ENCODE results near the gene VWCE.

VWCE gene

GRCh38 chr11:61335355-61335710 is 40.2 kb upstream of the VWCE start:
- peak overlapping the region; percentile 42 for H3K9ac ChIP-seq (ENCODE audit: low read depth, low read length)
- H3K36me3 ChIP-seq (ENCODE audit: control insufficient read depth, insufficient read depth, low read length), result peaks cover 13% of the 10 kb centered on the region
- H3K4me3 ChIP-seq (ENCODE audit: low read depth, low read length), result no peak overlapping the region
- H3K9me3 ChIP-seq (ENCODE audit: control insufficient read depth, insufficient read depth, low read length), result no peaks in the 10 kb centered on the region
- no peaks in the 10 kb centered on the region for H3K27me3 ChIP-seq (ENCODE audit: control insufficient read depth, insufficient read depth, low read length)
- H3K4me1 ChIP-seq (ENCODE audit: control insufficient read depth, insufficient read depth, low read length), result peaks cover 10% of the 10 kb centered on the region

- H3K27me3 ChIP-seq (ENCODE audit: control insufficient read depth, insufficient read depth, low read length), result no peaks in the 10 kb centered on the region
- peak overlapping the region; percentile 42 for H3K9ac ChIP-seq (ENCODE audit: low read depth, low read length)
- no peak overlapping the region for H3K4me3 ChIP-seq (ENCODE audit: low read depth, low read length)
- peaks cover 10% of the 10 kb centered on the region for H3K4me1 ChIP-seq (ENCODE audit: control insufficient read depth, insufficient read depth, low read length)
- H3K36me3 ChIP-seq (ENCODE audit: control insufficient read depth, insufficient read depth, low read length), result peaks cover 13% of the 10 kb centered on the region
- no peaks in the 10 kb centered on the region for H3K9me3 ChIP-seq (ENCODE audit: control insufficient read depth, insufficient read depth, low read length)
These were observed 39.6 kb upstream of the VWCE start for GRCh38 chr11:61334434-61335354.

- H3K36me3 ChIP-seq (ENCODE audit: control insufficient read depth, insufficient read depth, low read length), result peaks cover 10% of the 10 kb centered on the region
- no peaks in the 10 kb centered on the region for H3K27me3 ChIP-seq (ENCODE audit: control insufficient read depth, insufficient read depth, low read length)
- H3K4me1 ChIP-seq (ENCODE audit: control insufficient read depth, insufficient read depth, low read length), result peaks cover 10% of the 10 kb centered on the region
- peak overlapping the region; percentile 89 for H3K4me3 ChIP-seq (ENCODE audit: low read depth, low read length)
- H3K9me3 ChIP-seq (ENCODE audit: control insufficient read depth, insufficient read depth, low read length), result no peaks in the 10 kb centered on the region
- peak overlapping the region; percentile 80 for H3K9ac ChIP-seq (ENCODE audit: low read depth, low read length)
These were observed 38.7 kb upstream of the VWCE start for GRCh38 chr11:61333550-61334433.

- no peaks in the 10 kb centered on the region for H3K9me3 ChIP-seq (ENCODE audit: control insufficient read depth, insufficient read depth, low read length)
- no peaks in the 10 kb centered on the region for H3K27me3 ChIP-seq (ENCODE audit: control insufficient read depth, insufficient read depth, low read length)
- peak within 1 kb of the TSS; percentile 89 for H3K4me3 ChIP-seq (ENCODE audit: low read depth, low read length)
- peak within 1 kb of the TSS; percentile 98 for H3K9ac ChIP-seq (ENCODE audit: low read depth, low read length)
- peaks cover 9% of the 10 kb centered on the region for H3K36me3 ChIP-seq (ENCODE audit: control insufficient read depth, insufficient read depth, low read length)
- peaks cover 10% of the 10 kb centered on the region for H3K4me1 ChIP-seq (ENCODE audit: control insufficient read depth, insufficient read depth, low read length)
These were observed 37.9 kb upstream of the VWCE start, which contains the start of the genes DDB1 and TKFC for GRCh38 chr11:61332797-61333549. Gene DDB1 (minus strand): TSS chr11:61333105. CDS start chr11:61332968, 137 bp downstream. Gene TKFC (plus strand): TSS chr11:61333228. CDS start chr11:61334729, 1,501 bp downstream.

GRCh38 chr11:61332281-61332796 is 37.2 kb upstream of the VWCE start:
- peak overlapping the region; percentile 89 for H3K4me3 ChIP-seq (ENCODE audit: low read depth, low read length)

GRCh38 chr11:61331651-61332050 is 36.5 kb upstream of the VWCE start:
- Histone ChIP-seq H3K4me3 (ENCODE audit: low read depth, low read length) (peak overlapping the region; percentile 89), H3K27me3 (ENCODE audit: control insufficient read depth, insufficient read depth, low read length) (no peaks in the 10 kb centered on the region), H3K9me3 (ENCODE audit: control insufficient read depth, insufficient read depth, low read length) (no peaks in the 10 kb centered on the region), H3K36me3 (ENCODE audit: control insufficient read depth, insufficient read depth, low read length) (peaks cover 19% of the 10 kb centered on the region), H3K9ac (ENCODE audit: low read depth, low read length) (peak overlapping the region; percentile 98), H3K4me1 (ENCODE audit: control insufficient read depth, insufficient read depth, low read length) (peaks cover 10% of the 10 kb centered on the region)

More at GRCh38 chr11:61332281-61332796, 37.2 kb upstream of the VWCE start:
- Histone ChIP-seq H3K27me3 (ENCODE audit: control insufficient read depth, insufficient read depth, low read length) (no peaks in the 10 kb centered on the region), H3K9me3 (ENCODE audit: control insufficient read depth, insufficient read depth, low read length) (no peaks in the 10 kb centered on the region), H3K36me3 (ENCODE audit: control insufficient read depth, insufficient read depth, low read length) (peaks cover 12% of the 10 kb centered on the region), H3K9ac (ENCODE audit: low read depth, low read length) (peak overlapping the region; percentile 98), H3K4me1 (ENCODE audit: control insufficient read depth, insufficient read depth, low read length) (peaks cover 10% of the 10 kb centered on the region)

- H3K9ac ChIP-seq (ENCODE audit: low read depth, low read length), result no peak overlapping the region
These were observed 34.8 kb upstream of the VWCE start for GRCh38 chr11:61329871-61330270.

GRCh38 chr11:61328351-61328750 is 33.2 kb upstream of the VWCE start:
- peaks cover 47% of the 10 kb centered on the region for H3K36me3 ChIP-seq (ENCODE audit: control insufficient read depth, insufficient read depth, low read length)
- H3K4me1 ChIP-seq (ENCODE audit: control insufficient read depth, insufficient read depth, low read length), result peaks cover 3% of the 10 kb centered on the region
- H3K27me3 ChIP-seq (ENCODE audit: control insufficient read depth, insufficient read depth, low read length), result no peaks in the 10 kb centered on the region
- no peak overlapping the region for H3K9ac ChIP-seq (ENCODE audit: low read depth, low read length)
- H3K9me3 ChIP-seq (ENCODE audit: control insufficient read depth, insufficient read depth, low read length), result no peaks in the 10 kb centered on the region
- no peak overlapping the region for H3K4me3 ChIP-seq (ENCODE audit: low read depth, low read length)

More at GRCh38 chr11:61329871-61330270, 34.8 kb upstream of the VWCE start:
- Histone ChIP-seq H3K36me3 (ENCODE audit: control insufficient read depth, insufficient read depth, low read length) (peaks cover 34% of the 10 kb centered on the region), H3K27me3 (ENCODE audit: control insufficient read depth, insufficient read depth, low read length) (no peaks in the 10 kb centered on the region), H3K4me3 (ENCODE audit: low read depth, low read length) (no peak overlapping the region), H3K9me3 (ENCODE audit: control insufficient read depth, insufficient read depth, low read length) (no peaks in the 10 kb centered on the region), H3K4me1 (ENCODE audit: control insufficient read depth, insufficient read depth, low read length) (peaks cover 4% of the 10 kb centered on the region)

GRCh38 chr11:61327669-61328071 is 32.6 kb upstream of the VWCE start:
- Histone ChIP-seq H3K9me3 (ENCODE audit: control insufficient read depth, insufficient read depth, low read length) (no peaks in the 10 kb centered on the region), H3K9ac (ENCODE audit: low read depth, low read length) (no peak overlapping the region), H3K4me3 (ENCODE audit: low read depth, low read length) (no peak overlapping the region), H3K4me1 (ENCODE audit: control insufficient read depth, insufficient read depth, low read length) (peaks cover 3% of the 10 kb centered on the region), H3K36me3 (ENCODE audit: control insufficient read depth, insufficient read depth, low read length) (peaks cover 54% of the 10 kb centered on the region), H3K27me3 (ENCODE audit: control insufficient read depth, insufficient read depth, low read length) (no peaks in the 10 kb centered on the region)

GRCh38 chr11:61325649-61326414 is 30.7 kb upstream of the VWCE start:
- Histone ChIP-seq H3K36me3 (ENCODE audit: control insufficient read depth, insufficient read depth, low read length) (peaks cover 67% of the 10 kb centered on the region), H3K4me3 (ENCODE audit: low read depth, low read length) (no peak overlapping the region), H3K9ac (ENCODE audit: low read depth, low read length) (no peak overlapping the region), H3K9me3 (ENCODE audit: control insufficient read depth, insufficient read depth, low read length) (no peaks in the 10 kb centered on the region), H3K4me1 (ENCODE audit: control insufficient read depth, insufficient read depth, low read length) (no peaks in the 10 kb centered on the region), H3K27me3 (ENCODE audit: control insufficient read depth, insufficient read depth, low read length) (no peaks in the 10 kb centered on the region)

Data from iPS-15b (cell line).